ENCODE data around the gene POU6F2.

GRCh38 chr7:39183796-39184195, 206.1 kb downstream of the POU6F2 start:
- TF ChIP-seq, protein P1, sequence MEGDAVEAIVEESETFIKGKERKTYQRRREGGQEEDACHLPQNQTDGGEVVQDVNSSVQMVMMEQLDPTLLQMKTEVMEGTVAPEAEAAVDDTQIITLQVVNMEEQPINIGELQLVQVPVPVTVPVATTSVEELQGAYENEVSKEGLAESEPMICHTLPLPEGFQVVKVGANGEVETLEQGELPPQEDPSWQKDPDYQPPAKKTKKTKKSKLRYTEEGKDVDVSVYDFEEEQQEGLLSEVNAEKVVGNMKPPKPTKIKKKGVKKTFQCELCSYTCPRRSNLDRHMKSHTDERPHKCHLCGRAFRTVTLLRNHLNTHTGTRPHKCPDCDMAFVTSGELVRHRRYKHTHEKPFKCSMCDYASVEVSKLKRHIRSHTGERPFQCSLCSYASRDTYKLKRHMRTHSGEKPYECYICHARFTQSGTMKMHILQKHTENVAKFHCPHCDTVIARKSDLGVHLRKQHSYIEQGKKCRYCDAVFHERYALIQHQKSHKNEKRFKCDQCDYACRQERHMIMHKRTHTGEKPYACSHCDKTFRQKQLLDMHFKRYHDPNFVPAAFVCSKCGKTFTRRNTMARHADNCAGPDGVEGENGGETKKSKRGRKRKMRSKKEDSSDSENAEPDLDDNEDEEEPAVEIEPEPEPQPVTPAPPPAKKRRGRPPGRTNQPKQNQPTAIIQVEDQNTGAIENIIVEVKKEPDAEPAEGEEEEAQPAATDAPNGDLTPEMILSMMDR (IDR thresholded peaks at IDR 0.05), result no peak
- no peak for TF ChIP-seq POLR2A (IDR thresholded peaks at IDR 0.05)

All from body of pancreas (tissue), 4 donors.